HepG2 (cell line): Measurements from ENCODE around the gene SLC19A1. TPM values are rescaled to one million over a fixed set of nuclear protein-coding genes. Genes with fewer than 3 reads are reported as not detected.

ENCODE experiments used
- ARNT2 ChIP-seq: sonication (generic); formaldehyde crosslinking; IDR thresholded peaks from 2 replicates; pipeline ENCODE4 v1.8.0; 2022; ENCODE audit warnings: mild to moderate bottlenecking, low read depth, missing genetic modification reagents, moderate library complexity
- GABPB1 ChIP-seq: IDR thresholded peaks from 2 replicates; pipeline ENCODE4 v1.6.1; 2016; ENCODE audit warnings: mild to moderate bottlenecking, missing genetic modification reagents, moderate library complexity, missing compliant biosample characterization
- GATAD1 ChIP-seq: IDR thresholded peaks from 2 replicates; pipeline ENCODE4 v1.6.1; 2016; ENCODE audit warnings: missing genetic modification reagents, missing compliant biosample characterization
- TBP ChIP-seq: sonication (generic); formaldehyde crosslinking; IDR thresholded peaks from 2 replicates; pipeline ENCODE4 v1.5.0; 2020; ENCODE audit warnings: missing genetic modification reagents
- TRIM24 ChIP-seq: sonication (generic); formaldehyde crosslinking; IDR thresholded peaks from 2 replicates; pipeline ENCODE4 v1.8.0; 2022; ENCODE audit warnings: mild to moderate bottlenecking, missing genetic modification reagents
- ZBTB42 ChIP-seq: sonication (generic); formaldehyde crosslinking; IDR thresholded peaks from 2 replicates; pipeline ENCODE4 v1.5.0; 2020; ENCODE audit warnings: mild to moderate bottlenecking, missing genetic modification reagents
- ZBTB8A ChIP-seq: sonication (generic); formaldehyde crosslinking; IDR thresholded peaks from 2 replicates; pipeline ENCODE4 v1.4.0; 2020; ENCODE audit warnings: mild to moderate bottlenecking, low read depth, missing genetic modification reagents, borderline replicate concordance
- ZKSCAN8 ChIP-seq: IDR thresholded peaks from 2 replicates; pipeline ENCODE4 v1.6.1; 2016; ENCODE audit warnings: borderline replicate concordance, missing genetic modification reagents, missing compliant biosample characterization
- ZNF225 ChIP-seq: sonication (generic); formaldehyde crosslinking; IDR thresholded peaks from 2 replicates; pipeline ENCODE4 v1.4.0; 2020; ENCODE audit warnings: mild to moderate bottlenecking, missing genetic modification reagents
- ZNF549 ChIP-seq: sonication (generic); formaldehyde crosslinking; IDR thresholded peaks from 2 replicates; pipeline ENCODE4 v1.5.0; 2020; ENCODE audit warnings: missing genetic modification reagents
- ZNF75D ChIP-seq: sonication (generic); formaldehyde crosslinking; IDR thresholded peaks from 2 replicates; pipeline ENCODE4 v1.8.1; 2023; ENCODE audit warnings: missing genetic modification reagents, mild to moderate bottlenecking, borderline replicate concordance
- ZNF780A ChIP-seq: sonication (generic); formaldehyde crosslinking; IDR thresholded peaks from 2 replicates; pipeline ENCODE4 v1.8.0; 2022; ENCODE audit warnings: mild to moderate bottlenecking, missing genetic modification reagents, moderate library complexity
- ZNF782 ChIP-seq: sonication (generic); formaldehyde crosslinking; IDR thresholded peaks from 2 replicates; pipeline ENCODE4 v1.4.0; 2020; ENCODE audit warnings: missing genetic modification reagents, mild to moderate bottlenecking, borderline replicate concordance
- ZNF792 ChIP-seq: IDR thresholded peaks from 2 replicates; pipeline ENCODE4 v1.6.1; 2016
- polyA plus RNA-seq, 8 experiments: library from polyadenylated mRNA; depleted of rRNA in 3 of 8; stranded (reverse) in 7 of 8; unstranded in 1 of 8; fragments of >200 nt; fragmentation: Illumina TruSeq in 4 of 8; extraction: Trizol in 4 of 8; gene quantifications; 2 replicates each; pipeline versions ENCODE4 v1.2.1 to v1.2.3, GENCODE V29; 2011 to 2016; ENCODE audit warnings: low read depth in 4 of 8, missing spikeins in 1 of 8, mixed read lengths in 1 of 8; ENCODE audit not compliant: insufficient read depth in 1 of 8
- total RNA-seq, 5 experiments: library from RNA; depleted of rRNA; stranded (reverse); fragments of >200 nt; fragmentation: Illumina TruSeq; extraction: Trizol; gene quantifications; 2 replicates each; pipeline ENCODE4 v1.2.3, GENCODE V29; 2016; ENCODE audit warnings: low read depth in 1 of 5
- TF ChIP-seq, protein P1 (sequence below): sonication (generic); formaldehyde crosslinking; IDR thresholded peaks from 2 replicates; pipeline ENCODE4 v1.9.0; 2021; ENCODE audit warnings: missing genetic modification reagents, borderline replicate concordance
- TF ChIP-seq, protein P2 (sequence below): IDR thresholded peaks from 2 replicates; pipeline ENCODE4 v1.6.1; 2012; ENCODE audit warnings: low read depth, low read length, improper control_type of control experiment
- TF ChIP-seq, protein P3 (sequence below): sonication (generic); formaldehyde crosslinking; IDR thresholded peaks from 2 replicates; pipeline ENCODE4 v1.4.0; 2020; ENCODE audit warnings: missing genetic modification reagents
- TF ChIP-seq, protein P4 (sequence below): sonication (generic); formaldehyde crosslinking; IDR thresholded peaks from 2 replicates; pipeline ENCODE4 v1.8.1; 2023; ENCODE audit warnings: mild to moderate bottlenecking, moderate library complexity, missing genetic modification reagents
- TF ChIP-seq, protein P5 (sequence below): IDR thresholded peaks from 2 replicates; pipeline ENCODE4 v1.6.1; 2016; ENCODE audit warnings: mild to moderate bottlenecking, missing biosample characterization, missing genetic modification reagents
- TF ChIP-seq, protein P6 (sequence below): IDR thresholded peaks from 2 replicates; pipeline ENCODE4 v1.6.1; 2016; ENCODE audit warnings: missing compliant biosample characterization, missing genetic modification reagents, borderline replicate concordance
- TF ChIP-seq, protein P7 (sequence below): sonication (generic); formaldehyde crosslinking; IDR thresholded peaks from 2 replicates; pipeline ENCODE4 v1.9.0; 2022; ENCODE audit warnings: low read depth, missing genetic modification reagents

Gene SLC19A1
- total and polyA plus RNA-seq, 2 of the 13 experiments (the other 11 are each of a cell fraction or from before 2014, with no cell fraction given), result 21.8 to 23.0 TPM

DNA sequence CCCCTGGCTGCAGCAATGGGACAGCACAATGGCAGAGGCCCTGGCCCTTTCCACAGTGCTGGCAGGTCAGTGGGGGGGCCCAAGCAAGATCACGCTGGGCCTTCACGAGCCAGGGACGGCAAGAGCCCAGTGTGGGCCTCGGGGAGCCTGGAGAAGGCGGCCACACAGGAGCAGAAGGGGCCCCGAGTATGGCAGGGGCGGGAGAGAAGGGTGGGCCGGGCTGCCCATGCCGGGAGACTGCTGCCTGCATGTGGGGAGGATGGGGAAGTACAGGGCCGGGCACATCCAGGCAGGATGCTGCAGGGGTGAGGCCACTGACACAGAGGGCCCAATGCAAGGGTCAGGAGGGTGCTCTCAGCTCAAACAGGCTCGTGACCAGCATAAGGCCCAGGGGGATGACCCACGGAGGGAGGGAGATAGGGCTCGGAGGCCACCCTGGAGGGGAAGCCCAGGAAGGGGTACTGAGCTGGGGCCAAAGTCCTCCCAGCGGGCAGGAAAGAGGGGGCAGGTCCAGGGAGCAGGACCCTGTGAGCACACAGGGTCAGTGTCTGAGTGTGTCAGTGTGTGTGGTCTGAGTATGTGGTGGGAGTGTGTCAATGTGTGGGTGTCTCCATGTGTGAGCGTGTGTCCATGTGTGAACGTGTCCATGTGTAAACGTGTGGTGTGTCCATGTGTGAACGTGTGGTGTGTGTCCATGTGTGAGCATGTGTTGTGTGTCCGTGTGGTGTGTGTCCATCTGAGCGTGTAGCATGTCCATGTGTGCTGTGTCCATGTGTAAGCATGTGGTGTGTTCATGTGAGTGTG lies 13.1 kb downstream of the SLC19A1 start (continued):
- TF ChIP-seq, protein P1, sequence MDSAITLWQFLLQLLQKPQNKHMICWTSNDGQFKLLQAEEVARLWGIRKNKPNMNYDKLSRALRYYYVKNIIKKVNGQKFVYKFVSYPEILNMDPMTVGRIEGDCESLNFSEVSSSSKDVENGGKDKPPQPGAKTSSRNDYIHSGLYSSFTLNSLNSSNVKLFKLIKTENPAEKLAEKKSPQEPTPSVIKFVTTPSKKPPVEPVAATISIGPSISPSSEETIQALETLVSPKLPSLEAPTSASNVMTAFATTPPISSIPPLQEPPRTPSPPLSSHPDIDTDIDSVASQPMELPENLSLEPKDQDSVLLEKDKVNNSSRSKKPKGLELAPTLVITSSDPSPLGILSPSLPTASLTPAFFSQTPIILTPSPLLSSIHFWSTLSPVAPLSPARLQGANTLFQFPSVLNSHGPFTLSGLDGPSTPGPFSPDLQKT, result no peak
- TF ChIP-seq TRIM24 (CRISPR knock-in tag) (no peak), ZNF792 (CRISPR knock-in tag) (no peak), ZNF549 (CRISPR knock-in tag) (no peak), GATAD1 (no peak), ZNF75D (CRISPR knock-in tag) (no peak), TBP (no peak), ZBTB42 (CRISPR knock-in tag) (no peak), ZNF225 (CRISPR knock-in tag) (no peak), ZKSCAN8 (no peak), ZNF782 (CRISPR knock-in tag) (no peak), ARNT2 (CRISPR knock-in tag) (no peak), GABPB1 (CRISPR knock-in tag) (peak; percentile 56; the same call in 1 of the 2 replicates), ZBTB8A (no peak), ZNF780A (peak; percentile 79; the same call in 1 of the 2 replicates)
- TF ChIP-seq, protein P2, sequence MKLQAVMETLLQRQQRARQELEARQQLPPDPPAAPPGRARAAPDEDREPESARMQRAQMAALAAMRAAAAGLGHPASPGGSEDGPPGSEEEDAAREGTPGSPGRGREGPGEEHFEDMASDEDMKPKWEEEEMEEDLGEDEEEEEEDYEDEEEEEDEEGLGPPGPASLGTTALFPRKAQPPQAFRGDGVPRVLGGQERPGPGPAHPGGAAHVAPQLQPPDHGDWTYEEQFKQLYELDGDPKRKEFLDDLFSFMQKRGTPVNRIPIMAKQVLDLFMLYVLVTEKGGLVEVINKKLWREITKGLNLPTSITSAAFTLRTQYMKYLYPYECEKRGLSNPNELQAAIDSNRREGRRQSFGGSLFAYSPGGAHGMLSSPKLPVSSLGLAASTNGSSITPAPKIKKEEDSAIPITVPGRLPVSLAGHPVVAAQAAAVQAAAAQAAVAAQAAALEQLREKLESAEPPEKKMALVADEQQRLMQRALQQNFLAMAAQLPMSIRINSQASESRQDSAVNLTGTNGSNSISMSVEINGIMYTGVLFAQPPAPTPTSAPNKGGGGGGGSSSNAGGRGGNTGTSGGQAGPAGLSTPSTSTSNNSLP, result no peak
- TF ChIP-seq, protein P3, sequence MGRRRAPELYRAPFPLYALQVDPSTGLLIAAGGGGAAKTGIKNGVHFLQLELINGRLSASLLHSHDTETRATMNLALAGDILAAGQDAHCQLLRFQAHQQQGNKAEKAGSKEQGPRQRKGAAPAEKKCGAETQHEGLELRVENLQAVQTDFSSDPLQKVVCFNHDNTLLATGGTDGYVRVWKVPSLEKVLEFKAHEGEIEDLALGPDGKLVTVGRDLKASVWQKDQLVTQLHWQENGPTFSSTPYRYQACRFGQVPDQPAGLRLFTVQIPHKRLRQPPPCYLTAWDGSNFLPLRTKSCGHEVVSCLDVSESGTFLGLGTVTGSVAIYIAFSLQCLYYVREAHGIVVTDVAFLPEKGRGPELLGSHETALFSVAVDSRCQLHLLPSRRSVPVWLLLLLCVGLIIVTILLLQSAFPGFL (CRISPR knock-in tag), result no peak
- TF ChIP-seq, protein P4, sequence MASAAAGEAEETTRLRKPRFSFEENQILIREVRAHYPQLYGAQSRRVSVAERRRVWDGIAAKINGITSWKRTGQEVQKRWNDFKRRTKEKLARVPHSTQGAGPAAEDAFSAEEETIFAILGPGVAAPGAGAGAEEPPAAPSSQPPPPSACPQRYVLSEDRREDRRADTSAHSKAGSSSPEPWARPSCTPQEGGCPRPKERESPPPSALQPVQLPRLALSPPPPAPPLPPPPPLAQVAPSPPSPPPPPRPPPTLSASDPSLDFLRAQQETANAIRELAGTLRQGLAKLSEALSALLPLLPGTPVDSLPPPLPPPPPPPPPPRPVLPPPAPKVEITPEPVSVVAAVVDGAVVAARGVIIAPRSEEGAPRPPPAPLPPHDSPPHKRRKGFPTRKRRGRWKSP (CRISPR knock-in tag), result no peak
- TF ChIP-seq, protein P5, sequence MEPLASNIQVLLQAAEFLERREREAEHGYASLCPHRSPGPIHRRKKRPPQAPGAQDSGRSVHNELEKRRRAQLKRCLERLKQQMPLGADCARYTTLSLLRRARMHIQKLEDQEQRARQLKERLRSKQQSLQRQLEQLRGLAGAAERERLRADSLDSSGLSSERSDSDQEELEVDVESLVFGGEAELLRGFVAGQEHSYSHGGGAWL (CRISPR knock-in tag), result no peak
- TF ChIP-seq, protein P6, sequence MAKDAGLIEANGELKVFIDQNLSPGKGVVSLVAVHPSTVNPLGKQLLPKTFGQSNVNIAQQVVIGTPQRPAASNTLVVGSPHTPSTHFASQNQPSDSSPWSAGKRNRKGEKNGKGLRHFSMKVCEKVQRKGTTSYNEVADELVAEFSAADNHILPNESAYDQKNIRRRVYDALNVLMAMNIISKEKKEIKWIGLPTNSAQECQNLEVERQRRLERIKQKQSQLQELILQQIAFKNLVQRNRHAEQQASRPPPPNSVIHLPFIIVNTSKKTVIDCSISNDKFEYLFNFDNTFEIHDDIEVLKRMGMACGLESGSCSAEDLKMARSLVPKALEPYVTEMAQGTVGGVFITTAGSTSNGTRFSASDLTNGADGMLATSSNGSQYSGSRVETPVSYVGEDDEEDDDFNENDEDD, result no peak
- TF ChIP-seq, protein P7, sequence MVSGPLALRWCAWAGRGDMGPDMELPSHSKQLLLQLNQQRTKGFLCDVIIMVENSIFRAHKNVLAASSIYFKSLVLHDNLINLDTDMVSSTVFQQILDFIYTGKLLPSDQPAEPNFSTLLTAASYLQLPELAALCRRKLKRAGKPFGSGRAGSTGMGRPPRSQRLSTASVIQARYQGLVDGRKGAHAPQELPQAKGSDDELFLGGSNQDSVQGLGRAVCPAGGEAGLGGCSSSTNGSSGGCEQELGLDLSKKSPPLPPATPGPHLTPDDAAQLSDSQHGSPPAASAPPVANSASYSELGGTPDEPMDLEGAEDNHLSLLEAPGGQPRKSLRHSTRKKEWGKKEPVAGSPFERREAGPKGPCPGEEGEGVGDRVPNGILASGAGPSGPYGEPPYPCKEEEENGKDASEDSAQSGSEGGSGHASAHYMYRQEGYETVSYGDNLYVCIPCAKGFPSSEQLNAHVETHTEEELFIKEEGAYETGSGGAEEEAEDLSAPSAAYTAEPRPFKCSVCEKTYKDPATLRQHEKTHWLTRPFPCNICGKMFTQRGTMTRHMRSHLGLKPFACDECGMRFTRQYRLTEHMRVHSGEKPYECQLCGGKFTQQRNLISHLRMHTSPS (CRISPR knock-in tag), result peak; percentile 42; the same call in 1 of the 2 replicates
